Esophagus squamous epithelium (tissue), 4 donors: Measurements from ENCODE around the gene TMEM213.

Experiments used
- POLR2A ChIP-seq, 4 donors: fragments of 450-650 bp; IDR thresholded peaks; one replicate each; pipeline ENCODE4 v1.6.1; 2017; ENCODE audit warnings: antibody characterized with exemption in 4 of 4, mild to moderate bottlenecking in 4 of 4, moderate library complexity in 3 of 4
- TF ChIP-seq, protein P1 (sequence below), 6 experiments: fragments of 450-650 bp in 4 of 6; fragments of 200-600 bp in 2 of 6; sonication (generic) in 2 of 6; IDR thresholded peaks; one replicate each; pipeline ENCODE4 v1.5.1; 2016 to 2019; ENCODE audit warnings: antibody characterized with exemption in 6 of 6, mild to moderate bottlenecking in 4 of 6, moderate library complexity in 4 of 6

DNA sequence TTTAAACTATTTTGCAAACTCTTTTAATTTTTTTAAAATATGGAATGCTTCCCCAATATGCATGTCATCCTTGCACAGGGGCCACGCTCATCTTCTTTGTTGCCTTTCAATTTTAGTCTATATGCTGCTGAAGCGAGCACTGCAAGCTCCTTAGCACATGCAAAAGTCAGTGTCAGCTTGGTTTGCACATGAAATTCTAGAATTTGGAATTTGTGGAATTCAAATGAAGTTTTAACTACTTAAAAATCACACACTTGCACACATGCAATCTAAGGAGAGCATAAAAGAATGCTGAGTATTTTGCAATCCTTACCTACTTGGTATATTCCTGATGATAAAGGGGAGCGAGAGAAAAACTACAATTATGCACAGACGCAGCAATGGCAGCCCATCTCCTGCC is 78.5 kb downstream of the TMEM213 start:
- TF ChIP-seq, protein P1, sequence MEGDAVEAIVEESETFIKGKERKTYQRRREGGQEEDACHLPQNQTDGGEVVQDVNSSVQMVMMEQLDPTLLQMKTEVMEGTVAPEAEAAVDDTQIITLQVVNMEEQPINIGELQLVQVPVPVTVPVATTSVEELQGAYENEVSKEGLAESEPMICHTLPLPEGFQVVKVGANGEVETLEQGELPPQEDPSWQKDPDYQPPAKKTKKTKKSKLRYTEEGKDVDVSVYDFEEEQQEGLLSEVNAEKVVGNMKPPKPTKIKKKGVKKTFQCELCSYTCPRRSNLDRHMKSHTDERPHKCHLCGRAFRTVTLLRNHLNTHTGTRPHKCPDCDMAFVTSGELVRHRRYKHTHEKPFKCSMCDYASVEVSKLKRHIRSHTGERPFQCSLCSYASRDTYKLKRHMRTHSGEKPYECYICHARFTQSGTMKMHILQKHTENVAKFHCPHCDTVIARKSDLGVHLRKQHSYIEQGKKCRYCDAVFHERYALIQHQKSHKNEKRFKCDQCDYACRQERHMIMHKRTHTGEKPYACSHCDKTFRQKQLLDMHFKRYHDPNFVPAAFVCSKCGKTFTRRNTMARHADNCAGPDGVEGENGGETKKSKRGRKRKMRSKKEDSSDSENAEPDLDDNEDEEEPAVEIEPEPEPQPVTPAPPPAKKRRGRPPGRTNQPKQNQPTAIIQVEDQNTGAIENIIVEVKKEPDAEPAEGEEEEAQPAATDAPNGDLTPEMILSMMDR (IDR thresholded peaks at IDR 0.05), result no peak
- no peak for TF ChIP-seq POLR2A (IDR thresholded peaks at IDR 0.05)
